Measurements from ENCODE around the gene C10orf105. TPM values are rescaled to one million over a fixed set of nuclear protein-coding genes. Genes with fewer than 3 reads are reported as not detected.

Gene C10orf105
- total RNA-seq, 3 donors from 2014 or later, result 0.10 TPM; not detected in 2

DNA sequence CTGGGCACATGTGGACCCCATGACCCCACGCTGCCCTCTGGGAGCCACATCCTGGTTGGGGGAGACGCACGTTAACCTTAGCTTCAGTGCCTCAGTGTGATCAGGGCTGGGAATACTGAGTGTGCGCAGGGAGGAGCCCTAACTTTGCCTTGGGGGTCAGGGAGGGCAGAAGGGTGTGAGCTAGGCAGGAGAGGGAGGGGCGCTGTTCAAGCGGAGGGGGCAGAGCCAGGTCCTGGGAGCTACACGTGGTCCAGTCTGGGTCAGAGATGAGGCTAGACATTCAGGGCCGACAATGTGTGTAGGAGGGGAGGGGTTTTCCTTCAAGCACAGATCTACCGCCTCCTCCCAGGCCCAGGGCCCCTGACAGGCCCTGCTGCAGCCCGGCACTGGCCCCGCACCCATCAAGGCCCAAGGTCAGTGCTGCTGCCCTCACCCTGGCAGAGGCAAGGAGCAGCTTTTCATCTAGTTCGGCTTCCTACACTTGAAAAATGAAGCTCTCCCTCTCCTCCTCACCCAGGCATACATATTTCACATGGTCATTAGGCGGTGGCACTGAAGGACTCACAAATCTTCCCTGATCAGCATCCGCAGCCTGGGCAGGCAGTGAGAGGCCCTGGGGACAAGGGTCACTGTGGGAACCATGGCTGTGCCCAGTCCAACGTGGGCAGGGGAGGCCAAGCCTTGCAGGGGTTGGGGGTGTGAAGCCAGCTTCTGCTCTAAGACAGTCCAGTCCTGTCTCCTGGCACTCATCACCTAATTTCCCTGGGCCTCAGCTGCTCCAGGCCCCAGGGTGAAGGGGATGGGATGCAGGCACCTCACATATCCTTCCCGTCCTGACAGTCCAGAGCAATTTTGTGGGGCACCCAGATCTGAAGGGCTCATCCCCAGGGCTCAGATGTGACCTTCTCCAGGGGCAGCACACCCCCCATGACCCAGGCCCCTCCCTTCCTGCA lies 47.3 kb downstream of the C10orf105 start:
- ATAC-seq, result no peak

GRCh38 chr10:71667387-71667752 lies 52.2 kb downstream of the C10orf105 start:
- Histone ChIP-seq H3K4me1 (ENCODE audit: low read depth) (no peaks in the 10 kb centered on the region), H3K9me3 (no peaks in the 10 kb centered on the region), H3K36me3 (ENCODE audit: low read depth) (no peaks in the 10 kb centered on the region), H3K4me3 (no peak overlapping the region)
- TF ChIP-seq, protein P1, sequence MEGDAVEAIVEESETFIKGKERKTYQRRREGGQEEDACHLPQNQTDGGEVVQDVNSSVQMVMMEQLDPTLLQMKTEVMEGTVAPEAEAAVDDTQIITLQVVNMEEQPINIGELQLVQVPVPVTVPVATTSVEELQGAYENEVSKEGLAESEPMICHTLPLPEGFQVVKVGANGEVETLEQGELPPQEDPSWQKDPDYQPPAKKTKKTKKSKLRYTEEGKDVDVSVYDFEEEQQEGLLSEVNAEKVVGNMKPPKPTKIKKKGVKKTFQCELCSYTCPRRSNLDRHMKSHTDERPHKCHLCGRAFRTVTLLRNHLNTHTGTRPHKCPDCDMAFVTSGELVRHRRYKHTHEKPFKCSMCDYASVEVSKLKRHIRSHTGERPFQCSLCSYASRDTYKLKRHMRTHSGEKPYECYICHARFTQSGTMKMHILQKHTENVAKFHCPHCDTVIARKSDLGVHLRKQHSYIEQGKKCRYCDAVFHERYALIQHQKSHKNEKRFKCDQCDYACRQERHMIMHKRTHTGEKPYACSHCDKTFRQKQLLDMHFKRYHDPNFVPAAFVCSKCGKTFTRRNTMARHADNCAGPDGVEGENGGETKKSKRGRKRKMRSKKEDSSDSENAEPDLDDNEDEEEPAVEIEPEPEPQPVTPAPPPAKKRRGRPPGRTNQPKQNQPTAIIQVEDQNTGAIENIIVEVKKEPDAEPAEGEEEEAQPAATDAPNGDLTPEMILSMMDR (IDR thresholded peaks at IDR 0.05), result no peak
- DNase-seq (no peak), ATAC-seq (no peak)
- intact Hi-C loops (cut with DNase I, micrococcal nuclease), result no loop called here

More for the DNA sequence above, 47.3 kb downstream of the C10orf105 start:
- TF ChIP-seq, protein P1 (IDR thresholded peaks at IDR 0.05), result no peak
- H3K9me3 ChIP-seq, result no peaks in the 10 kb centered on the region
- no peaks in the 10 kb centered on the region for H3K36me3 ChIP-seq (ENCODE audit: low read depth)
- no peak overlapping the region for H3K4me3 ChIP-seq
- intact Hi-C loops (cut with DNase I, micrococcal nuclease), result no loop called here
- no peaks in the 10 kb centered on the region for H3K4me1 ChIP-seq (ENCODE audit: low read depth)
- no peak for DNase-seq

GRCh38 chr10:71666639-71667386 lies 52.8 kb downstream of the C10orf105 start:
- no peak for ATAC-seq

GRCh38 chr10:71665456-71665855 lies 54.1 kb downstream of the C10orf105 start:
- intact Hi-C loops (cut with DNase I, micrococcal nuclease), result no loop called here
- no peak for ATAC-seq
- TF ChIP-seq, protein P1 (IDR thresholded peaks at IDR 0.05), result no peak

More at GRCh38 chr10:71666639-71667386, 52.8 kb downstream of the C10orf105 start:
- H3K9me3 ChIP-seq, result no peaks in the 10 kb centered on the region
- intact Hi-C loops (cut with DNase I, micrococcal nuclease), result no loop called here
- no peak for DNase-seq
- TF ChIP-seq, protein P1 (IDR thresholded peaks at IDR 0.05), result no peak
- H3K4me3 ChIP-seq, result no peak overlapping the region
- H3K36me3 ChIP-seq (ENCODE audit: low read depth), result no peaks in the 10 kb centered on the region
- no peaks in the 10 kb centered on the region for H3K4me1 ChIP-seq (ENCODE audit: low read depth)

DNA sequence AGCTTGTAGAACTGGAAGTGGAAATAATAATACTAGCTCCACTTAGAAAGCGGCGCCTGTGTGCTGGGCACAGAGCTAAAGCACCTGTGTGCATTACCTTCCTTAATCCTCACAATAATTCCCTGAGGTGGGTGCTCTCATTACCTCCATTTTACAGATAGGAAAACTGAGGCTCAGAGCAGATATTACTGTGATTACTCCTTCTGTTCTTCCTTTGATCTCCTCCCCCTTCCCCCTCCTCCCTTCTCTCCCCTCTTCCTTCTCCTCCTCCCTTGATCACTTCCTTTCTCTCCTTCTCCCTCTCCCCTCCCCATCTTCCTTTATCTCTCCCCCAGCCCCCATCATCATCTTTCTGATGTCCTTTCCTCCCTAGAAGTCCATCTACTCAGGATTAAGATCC lies 55.0 kb downstream of the C10orf105 start:
- Histone ChIP-seq H3K4me1 (ENCODE audit: low read depth) (no peaks in the 10 kb centered on the region), H3K4me3 (no peak overlapping the region), H3K9me3 (no peaks in the 10 kb centered on the region), H3K36me3 (ENCODE audit: low read depth) (no peaks in the 10 kb centered on the region)
- TF ChIP-seq, protein P1 (IDR thresholded peaks at IDR 0.05), result no peak
- ATAC-seq (no peak), DNase-seq (no peak)
- intact Hi-C loops (cut with DNase I, micrococcal nuclease), result no loop called here

More at GRCh38 chr10:71665456-71665855, 54.1 kb downstream of the C10orf105 start:
- H3K9me3 ChIP-seq, result no peaks in the 10 kb centered on the region
- H3K4me3 ChIP-seq, result no peak overlapping the region
- H3K36me3 ChIP-seq (ENCODE audit: low read depth), result no peaks in the 10 kb centered on the region
- no peaks in the 10 kb centered on the region for H3K4me1 ChIP-seq (ENCODE audit: low read depth)
- DNase-seq, result no peak
